Measurements from ENCODE around the gene RRP9. TPM values are rescaled to one million over a fixed set of nuclear protein-coding genes. Genes with fewer than 3 reads are reported as not detected.

RRP9 gene
- total RNA-seq, 2 donors from 2014 or later, result 8.0 to 13.2 TPM

GRCh38 chr3:51982838-51983577 is 41.3 kb upstream of the RRP9 start, which contains the start of gene ACY1:
ACY1 (plus strand) TSS chr3:51983535; CDS start chr3:51984065, 530 bp downstream.
- peaks cover 25% of the 10 kb centered on the region for H3K4me1 ChIP-seq
- ATAC-seq (peak; percentile 86), DNase-seq (peak; percentile 85 to 90 (median 88))
- no peaks in the 10 kb centered on the region for H3K36me3 ChIP-seq (replicated peaks in 1 of 2; ENCODE audit: insufficient read depth in 1 of 2, low read depth in 2 of 2)
- H3K4me3 ChIP-seq, result peak within 1 kb of the TSS; percentile 9 to 37
- 0% methylated on average over 10 to 58 of the region's 68 CpGs for WGBS, 2 donors
- TF ChIP-seq POLR2A (IDR thresholded peaks at IDR 0.05), result peak; percentile 71 to 73 (median 72)
- TF ChIP-seq, protein P1, sequence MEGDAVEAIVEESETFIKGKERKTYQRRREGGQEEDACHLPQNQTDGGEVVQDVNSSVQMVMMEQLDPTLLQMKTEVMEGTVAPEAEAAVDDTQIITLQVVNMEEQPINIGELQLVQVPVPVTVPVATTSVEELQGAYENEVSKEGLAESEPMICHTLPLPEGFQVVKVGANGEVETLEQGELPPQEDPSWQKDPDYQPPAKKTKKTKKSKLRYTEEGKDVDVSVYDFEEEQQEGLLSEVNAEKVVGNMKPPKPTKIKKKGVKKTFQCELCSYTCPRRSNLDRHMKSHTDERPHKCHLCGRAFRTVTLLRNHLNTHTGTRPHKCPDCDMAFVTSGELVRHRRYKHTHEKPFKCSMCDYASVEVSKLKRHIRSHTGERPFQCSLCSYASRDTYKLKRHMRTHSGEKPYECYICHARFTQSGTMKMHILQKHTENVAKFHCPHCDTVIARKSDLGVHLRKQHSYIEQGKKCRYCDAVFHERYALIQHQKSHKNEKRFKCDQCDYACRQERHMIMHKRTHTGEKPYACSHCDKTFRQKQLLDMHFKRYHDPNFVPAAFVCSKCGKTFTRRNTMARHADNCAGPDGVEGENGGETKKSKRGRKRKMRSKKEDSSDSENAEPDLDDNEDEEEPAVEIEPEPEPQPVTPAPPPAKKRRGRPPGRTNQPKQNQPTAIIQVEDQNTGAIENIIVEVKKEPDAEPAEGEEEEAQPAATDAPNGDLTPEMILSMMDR (IDR thresholded peaks at IDR 0.05), result peak in 1 of 7 experiments; percentile 2
- intact Hi-C loops (cut with DNase I), result no loop called here
- H3K27ac ChIP-seq, result peak within 1 kb of the TSS; percentile 79 to 97 (median 94)
- H3K9me3 ChIP-seq, result no peaks in the 10 kb centered on the region
- no peaks in the 10 kb centered on the region for H3K27me3 ChIP-seq

- H3K4me1 ChIP-seq, result peaks cover 25% of the 10 kb centered on the region
- H3K27ac ChIP-seq, result peak overlapping the region; percentile 79 to 97 (median 94)
- TF ChIP-seq POLR2A (IDR thresholded peaks at IDR 0.05), result no peak
- TF ChIP-seq, protein P1 (IDR thresholded peaks at IDR 0.05), result peak; percentile 17 to 80 (median 62)
- no peaks in the 10 kb centered on the region for H3K27me3 ChIP-seq
- WGBS, 2 donors, result 0 to 2% methylated on average over 4 of the region's 4 CpGs
- ATAC-seq, result peak; percentile 45
- H3K9me3 ChIP-seq, result no peaks in the 10 kb centered on the region
- intact Hi-C loops (cut with DNase I), result no loop called here
- H3K4me3 ChIP-seq, result peak overlapping the region in 1 of 2 donors; percentile 37
- peak; percentile 59 to 77 (median 70) for DNase-seq
- H3K36me3 ChIP-seq (replicated peaks in 1 of 2; ENCODE audit: insufficient read depth in 1 of 2, low read depth in 2 of 2), result no peaks in the 10 kb centered on the region
Measured at GRCh38 chr3:51982352-51982837, 40.7 kb upstream of the RRP9 start.

GRCh38 chr3:51980253-51980652 is 38.5 kb upstream of the RRP9 start:
- WGBS, 2 donors, result 91 to 94% methylated on average over 5 to 6 of the region's 10 CpGs
- Histone ChIP-seq H3K27me3 (no peaks in the 10 kb centered on the region), H3K36me3 (replicated peaks in 1 of 2; ENCODE audit: insufficient read depth in 1 of 2, low read depth in 2 of 2) (no peaks in the 10 kb centered on the region), H3K9me3 (no peaks in the 10 kb centered on the region), H3K27ac (no peak overlapping the region), H3K4me3 (no peak overlapping the region), H3K4me1 (peaks cover 34% of the 10 kb centered on the region)
- intact Hi-C loops (cut with DNase I), result no loop called here
- no peak for TF ChIP-seq POLR2A (IDR thresholded peaks at IDR 0.05)
- TF ChIP-seq, protein P1 (IDR thresholded peaks at IDR 0.05), result no peak
- ATAC-seq (no peak), DNase-seq (no peak)

- no peaks in the 10 kb centered on the region for H3K36me3 ChIP-seq (replicated peaks in 1 of 2; ENCODE audit: insufficient read depth in 1 of 2, low read depth in 2 of 2)
- peak overlapping the region in 1 of 4 donors; percentile 1 for H3K27ac ChIP-seq
- H3K4me1 ChIP-seq, result peaks cover 39% of the 10 kb centered on the region
- DNase-seq (no peak), ATAC-seq (no peak)
- intact Hi-C loops (cut with DNase I), result no loop called here
- no peaks in the 10 kb centered on the region for H3K9me3 ChIP-seq
- TF ChIP-seq, protein P1 (IDR thresholded peaks at IDR 0.05), result no peak
- TF ChIP-seq POLR2A (IDR thresholded peaks at IDR 0.05), result no peak
- H3K27me3 ChIP-seq, result no peaks in the 10 kb centered on the region
- H3K4me3 ChIP-seq, result no peak overlapping the region
- WGBS, 2 donors, result 78 to 100% methylated on average over 1 to 4 of the region's 4 CpGs
Measured at GRCh38 chr3:51978143-51978502, 36.4 kb upstream of the RRP9 start.
